LNCAP (cell line): ENCODE data around the gene ARHGAP15.

Experiments
- CTCF ChIP-seq: fragments of 450-650 bp; IDR thresholded peaks from 2 replicates; pipeline ENCODE4 v1.5.1; 2017; ENCODE audit warnings: mild to moderate bottlenecking

The ARHGAP15 gene

GRCh38 chr2:143110758-143111428, 18.3 kb upstream of the ARHGAP15 start:
- peak; percentile 59 for TF ChIP-seq CTCF

GRCh38 chr2:143117225-143117624, 12.0 kb upstream of the ARHGAP15 start:
- no peak for TF ChIP-seq CTCF

GRCh38 chr2:143121079-143121478, 8.1 kb upstream of the ARHGAP15 start:
- TF ChIP-seq CTCF: no peak

GRCh38 chr2:143121957-143122356, 7.3 kb upstream of the ARHGAP15 start:
- no peak for TF ChIP-seq CTCF

- no peak for TF ChIP-seq CTCF
Measured at GRCh38 chr2:143123911-143124310, 5.3 kb upstream of the ARHGAP15 start.

GRCh38 chr2:143124445-143124844, 4.8 kb upstream of the ARHGAP15 start:
- TF ChIP-seq CTCF: no peak

GRCh38 chr2:143125717-143126116, 3.5 kb upstream of the ARHGAP15 start:
- no peak for TF ChIP-seq CTCF

GRCh38 chr2:143132355-143132754, 3.1 kb downstream of the ARHGAP15 start:
- no peak for TF ChIP-seq CTCF
